Stromal cell of bone marrow (primary cell): ENCODE data around the gene STIM1.
"Not testable (repeated sequence)": the region's sequence is repeated elsewhere in the genome, so short reads cannot be mapped to it uniquely, and the experiment has no call there.

Experiments used
- DNase-seq: peaks from one replicate; pipeline ENCODE4 v3.0.0-alpha.2; 2012; ENCODE audit warnings: low read depth

Gene STIM1

GRCh38 chr11:3885855-3886254, 30.4 kb downstream of the STIM1 start:
- DNase-seq, result no peak

GRCh38 chr11:3886985-3887384, 31.5 kb downstream of the STIM1 start:
- no peak for DNase-seq

DNA sequence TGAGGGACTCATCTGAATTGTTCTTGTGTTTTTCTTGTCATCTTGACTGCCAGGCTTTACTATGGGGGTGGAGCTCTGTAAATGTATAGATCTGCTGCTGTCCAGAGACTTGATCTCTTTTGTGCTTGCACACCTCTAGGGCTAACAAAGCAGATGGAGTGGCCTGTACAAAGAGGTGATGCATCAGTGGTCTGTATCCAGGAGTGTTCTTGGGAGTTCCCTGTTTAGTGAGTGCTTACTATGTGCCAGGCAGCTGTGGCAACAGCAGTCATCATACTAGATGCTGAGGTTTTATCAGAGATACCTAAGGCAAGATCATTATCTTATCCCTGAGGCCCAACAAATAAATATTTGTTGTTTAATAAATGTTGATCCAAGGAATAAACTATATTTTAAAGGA, 33.4 kb downstream of the STIM1 start:
- DNase-seq, result no peak

GRCh38 chr11:3890014-3890413, 34.5 kb downstream of the STIM1 start:
- no peak for DNase-seq

GRCh38 chr11:3890806-3891205, 35.3 kb downstream of the STIM1 start:
- DNase-seq, result no peak

GRCh38 chr11:3891751-3892150, 36.3 kb downstream of the STIM1 start:
- DNase-seq, result no peak

DNA sequence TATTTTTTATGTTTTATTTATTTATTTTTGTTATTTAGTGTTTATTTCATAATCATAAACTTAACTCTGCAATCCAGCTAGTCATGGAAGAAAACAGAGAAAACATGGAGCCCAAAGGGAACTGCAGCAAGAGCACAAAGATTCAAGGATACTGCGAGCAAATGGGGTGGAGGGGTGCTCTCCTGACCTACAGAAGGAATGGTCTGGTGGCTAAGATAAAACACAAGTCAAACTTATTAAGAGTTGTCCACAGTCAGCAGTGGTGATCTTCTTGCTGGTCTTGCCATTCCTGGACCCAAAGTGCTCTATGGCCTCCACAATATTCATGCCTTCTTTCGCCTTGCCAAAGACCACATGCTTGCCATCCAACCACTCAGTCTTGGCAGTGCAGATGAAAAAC, 36.7 kb downstream of the STIM1 start:
- DNase-seq, result no peak

- DNase-seq, result no peak
These were observed 37.8 kb downstream of the STIM1 start for GRCh38 chr11:3893311-3893710.

DNA sequence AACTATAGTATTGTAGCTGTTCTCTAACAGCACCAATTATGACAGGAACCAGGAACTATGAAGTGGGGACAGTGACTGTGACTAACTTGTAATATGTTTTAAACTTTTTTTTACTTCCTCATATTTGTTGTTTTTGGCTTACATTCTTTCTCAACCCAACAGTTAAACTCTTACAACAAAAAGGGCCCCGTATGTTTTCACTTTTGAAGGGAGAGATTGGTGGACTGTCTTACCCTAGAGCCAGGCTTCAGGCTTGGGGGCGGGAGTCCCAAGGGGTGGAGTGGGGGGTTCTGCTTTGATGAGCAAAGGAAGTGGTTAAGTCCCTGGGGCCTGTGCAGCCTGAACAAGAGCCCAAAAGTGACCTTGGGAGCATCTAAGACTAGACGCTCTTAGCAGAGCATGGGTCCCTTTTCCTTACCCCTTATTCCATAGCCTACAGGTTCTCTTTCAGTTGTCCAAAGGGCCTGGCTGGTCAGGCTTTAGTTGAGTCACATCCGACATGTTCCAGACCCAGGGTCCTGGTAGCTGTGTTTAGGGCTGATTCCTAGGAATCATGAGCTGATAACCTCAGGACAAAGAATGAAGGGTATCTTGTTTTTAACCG, 38.8 kb downstream of the STIM1 start:
- DNase-seq, result peak; percentile 26

- DNase-seq, result no peak
These were observed 41.2 kb downstream of the STIM1 start for GRCh38 chr11:3896644-3897043.

- not testable (repeated sequence) for DNase-seq
These were observed 44.8 kb downstream of the STIM1 start for GRCh38 chr11:3900230-3900629.

- no peak for DNase-seq
These were observed 46.0 kb downstream of the STIM1 start for GRCh38 chr11:3901249-3902025.

DNA sequence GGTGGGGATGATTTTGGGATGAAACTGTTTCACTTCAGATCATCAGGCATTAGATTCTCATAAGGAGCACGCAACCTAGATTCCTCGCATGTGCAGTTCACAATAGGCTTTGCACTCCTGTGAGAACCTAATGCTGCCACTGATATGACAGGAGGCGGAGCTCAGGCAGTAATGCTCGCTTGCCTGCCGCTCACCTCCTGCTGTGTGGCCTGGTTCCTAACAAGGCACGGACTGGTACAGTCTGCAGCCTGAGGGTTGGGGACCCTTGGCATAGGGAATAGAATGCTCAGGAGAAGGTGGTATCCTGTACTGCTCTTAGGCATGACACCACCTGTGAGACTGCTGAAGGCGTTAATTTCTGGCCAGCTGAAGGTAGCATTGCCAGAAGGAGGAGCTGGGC, 47.0 kb downstream of the STIM1 start:
- no peak for DNase-seq

DNA sequence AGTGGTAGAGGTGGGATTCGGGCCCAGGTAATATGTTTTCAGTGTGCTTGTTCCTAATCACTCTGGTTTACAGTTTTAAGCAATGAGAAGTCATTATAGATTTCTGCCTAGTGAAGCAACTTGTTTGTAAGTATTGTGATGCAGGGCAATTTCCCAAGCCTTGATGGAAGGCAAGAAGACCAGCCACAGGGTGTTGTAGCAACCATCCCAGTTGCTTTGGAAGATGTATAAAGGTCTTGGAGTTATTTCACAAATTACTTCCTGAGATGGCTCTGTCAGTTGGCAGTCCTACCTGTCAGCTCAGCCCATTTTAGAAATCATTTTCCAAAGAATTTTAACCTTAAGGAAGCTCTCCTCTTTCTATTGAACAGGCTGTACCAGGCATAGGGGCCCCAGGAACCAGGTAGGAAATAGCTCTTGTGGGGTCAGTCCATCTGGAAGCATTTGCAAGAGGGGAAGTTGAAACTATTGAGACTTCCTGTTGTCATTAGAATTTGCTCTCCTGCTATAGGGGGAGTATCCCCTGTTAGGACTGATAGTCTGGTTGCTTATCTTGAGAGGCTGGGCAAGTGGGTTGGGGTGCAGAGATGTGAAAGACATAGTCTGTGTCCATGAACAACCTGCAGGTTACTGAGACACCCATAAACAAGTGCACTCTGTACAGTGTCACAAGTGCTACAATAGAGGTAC, 47.9 kb downstream of the STIM1 start:
- DNase-seq, result no peak

DNA sequence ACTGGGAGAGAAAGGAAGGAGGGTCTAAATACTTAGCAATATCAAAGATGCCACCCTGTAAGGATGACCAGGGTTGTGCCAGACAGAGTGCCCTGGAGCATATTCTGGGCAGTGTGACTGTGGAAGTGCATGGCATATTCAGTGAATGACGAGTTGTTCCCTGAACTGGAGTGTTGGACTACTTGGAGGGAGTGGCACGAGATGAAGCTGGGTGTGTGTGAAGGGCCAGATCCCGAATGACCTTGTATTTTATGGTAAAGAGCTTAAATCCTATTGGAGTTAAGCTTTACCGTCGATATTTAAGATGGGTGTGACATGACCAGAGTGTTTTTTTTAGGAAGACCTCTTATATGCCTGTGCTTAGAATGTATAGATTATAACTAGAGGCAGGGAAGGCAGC, 48.8 kb downstream of the STIM1 start:
- DNase-seq, result no peak

GRCh38 chr11:3905080-3905953, 49.9 kb downstream of the STIM1 start:
- peak; percentile 80 for DNase-seq

DNA sequence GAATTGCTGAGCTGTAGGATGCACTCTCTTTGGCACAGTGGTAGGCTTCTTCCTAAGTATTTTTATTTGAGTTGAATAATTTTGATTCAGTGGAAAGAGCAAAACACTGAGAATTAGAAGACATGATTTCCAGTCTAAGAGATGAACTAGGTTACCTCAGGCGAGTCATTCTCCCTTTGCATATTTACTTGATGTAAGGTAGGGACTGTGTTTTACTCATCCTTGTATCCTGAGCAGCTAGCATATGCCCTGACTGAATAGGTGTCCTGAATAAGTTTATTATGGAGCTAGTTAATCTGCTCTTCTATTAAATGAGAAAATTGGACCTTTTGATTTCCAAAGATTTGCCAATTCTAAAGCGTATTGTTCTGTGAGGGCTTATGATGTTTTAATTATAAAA, 50.7 kb downstream of the STIM1 start:
- DNase-seq, result no peak

- DNase-seq, result no peak
These were observed 52.1 kb downstream of the STIM1 start for GRCh38 chr11:3907590-3907989.

GRCh38 chr11:3909901-3910300, 54.4 kb downstream of the STIM1 start:
- DNase-seq, result no peak

- no peak for DNase-seq
These were observed 56.5 kb downstream of the STIM1 start for GRCh38 chr11:3911908-3912505.

GRCh38 chr11:3913921-3914320, 58.5 kb downstream of the STIM1 start:
- no peak for DNase-seq

DNA sequence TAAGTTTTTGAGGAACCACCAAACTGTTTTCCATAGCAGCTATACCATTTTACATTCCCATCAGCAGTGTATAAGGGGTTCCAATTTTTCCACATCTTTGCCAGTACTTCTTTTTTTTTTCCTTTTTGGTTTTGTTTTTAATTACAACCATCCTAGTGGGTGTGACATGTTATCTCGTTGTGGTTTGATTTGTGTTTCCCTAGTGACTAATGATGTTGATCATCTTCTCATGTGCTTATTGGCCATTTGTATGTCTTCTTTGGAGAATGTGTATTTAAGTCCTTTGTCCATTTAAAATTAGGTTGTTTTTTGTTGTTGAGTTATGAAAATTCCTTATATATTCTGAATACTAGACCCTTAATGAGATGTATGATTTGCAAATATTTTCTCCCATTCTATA, 59.3 kb downstream of the STIM1 start:
- DNase-seq, result no peak
